HG03521 (cell line): ENCODE data around the gene KCNK10.

ENCODE experiments used
- ATAC-seq: cut with Tn5 transposase; IDR thresholded peaks from one replicate; pipeline ENCODE4 v1.9.1; 2021; ENCODE audit warnings: mild to moderate bottlenecking, moderate library complexity; ENCODE audit not compliant: unreplicated experiment

The KCNK10 gene

DNA sequence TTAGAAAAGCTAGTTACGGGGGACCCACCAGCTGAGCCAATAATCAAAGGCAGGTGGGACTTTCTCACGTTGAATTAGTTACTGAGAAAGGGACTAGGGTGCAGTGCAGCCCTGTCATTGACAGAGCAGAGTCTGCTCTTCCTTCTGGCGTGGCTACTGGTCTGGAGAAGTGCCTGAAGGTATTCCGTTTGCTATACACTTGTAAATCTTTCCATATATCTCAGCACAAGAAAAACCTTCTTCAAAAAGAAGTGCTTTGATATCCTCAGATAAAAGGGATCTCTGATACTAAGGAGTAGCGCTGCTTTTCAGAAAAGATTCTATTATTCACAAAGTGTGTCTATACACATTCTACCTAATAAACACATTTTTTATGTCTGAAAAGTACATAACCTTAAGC, 91.5 kb downstream of the KCNK10 start:
- ATAC-seq = no peak

DNA sequence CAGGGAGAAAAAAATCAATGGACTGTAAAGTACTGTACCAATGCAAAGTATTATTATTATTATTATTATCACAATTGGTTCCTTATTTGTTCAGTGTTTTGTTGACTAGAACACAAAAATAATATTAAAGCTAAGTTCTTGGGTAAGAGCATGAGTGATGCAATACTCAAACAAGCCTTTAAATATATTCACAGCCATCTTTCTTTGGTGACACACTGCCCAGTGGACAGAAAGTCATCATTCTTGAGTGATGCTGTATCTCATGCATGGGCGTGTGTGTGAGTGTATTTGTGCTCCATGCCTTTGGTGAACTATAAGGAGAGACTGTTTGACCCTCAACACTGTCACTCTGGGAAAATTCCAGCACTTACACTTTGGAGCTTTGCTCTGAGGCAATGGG, 93.6 kb downstream of the KCNK10 start:
- ATAC-seq = no peak

DNA sequence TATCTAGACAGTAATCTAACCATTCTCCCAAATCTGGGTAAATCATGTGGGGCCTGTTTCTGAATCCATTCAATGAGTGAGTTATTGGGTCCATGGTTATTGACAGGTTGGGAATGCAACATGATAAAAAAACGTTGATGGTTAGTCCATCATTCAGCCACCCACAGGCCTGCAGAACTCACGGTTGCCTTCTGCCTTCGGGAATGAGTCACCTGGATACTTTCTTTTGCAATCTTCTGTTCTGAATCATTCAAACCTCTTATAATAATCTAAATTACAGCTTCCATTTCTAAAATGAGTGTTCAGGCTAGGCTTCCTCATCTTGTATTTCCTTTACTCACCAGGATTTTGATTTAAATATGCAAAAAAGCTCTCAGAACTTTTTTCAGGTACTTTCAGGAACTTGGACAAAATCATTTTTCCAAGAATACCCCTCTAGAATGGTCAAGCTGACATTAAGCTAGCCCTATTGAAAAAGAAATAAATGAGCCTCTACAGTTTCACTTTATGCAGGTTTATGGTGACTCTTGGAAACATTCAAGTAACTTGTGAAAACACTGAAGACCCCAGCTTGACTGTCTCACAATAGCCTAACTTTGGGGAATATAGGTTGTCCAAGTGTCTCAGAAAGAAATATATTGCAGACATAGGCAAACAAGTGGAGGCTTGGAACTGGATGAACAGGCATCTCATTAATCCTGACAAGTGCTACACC, 94.4 kb downstream of the KCNK10 start:
- no peak for ATAC-seq

DNA sequence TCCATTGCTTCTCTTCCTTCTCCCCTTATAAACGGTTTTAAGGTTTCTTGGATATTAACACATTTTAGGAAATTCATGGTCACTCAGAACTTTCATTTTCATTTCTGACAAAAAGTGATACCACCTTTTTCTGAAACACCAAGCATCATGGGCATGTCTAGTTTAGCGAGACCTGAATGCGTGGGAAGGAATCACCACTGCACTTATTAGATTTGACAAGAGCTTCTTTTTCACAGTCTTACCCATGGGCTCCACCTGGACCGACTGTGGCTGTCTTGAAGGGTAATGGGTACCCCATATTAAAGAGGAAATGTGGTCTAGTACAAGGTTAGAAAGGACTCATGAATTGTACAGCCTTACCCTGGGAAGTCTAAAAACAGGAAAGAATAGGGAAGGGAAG, 95.4 kb downstream of the KCNK10 start:
- no peak for ATAC-seq

DNA sequence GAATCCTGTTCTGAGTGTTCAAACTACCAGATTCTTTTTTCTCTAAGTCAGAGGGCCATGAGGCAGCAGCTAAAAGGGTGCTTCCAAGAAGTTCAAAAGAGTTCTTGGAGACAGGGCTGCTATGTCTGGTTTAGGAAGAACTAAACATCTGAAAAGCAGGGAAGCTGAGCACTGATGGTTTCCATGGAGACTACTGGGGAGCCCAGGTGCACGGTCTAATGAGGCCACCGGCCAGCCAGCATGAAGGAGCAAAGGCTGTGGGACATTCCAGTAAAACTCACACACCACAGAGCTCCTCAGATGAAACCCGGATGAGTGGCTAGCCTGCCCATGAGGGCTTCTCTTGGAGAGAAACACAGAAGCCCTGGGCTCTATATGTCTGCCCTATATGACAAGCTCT, 97.3 kb downstream of the KCNK10 start:
- ATAC-seq = no peak

DNA sequence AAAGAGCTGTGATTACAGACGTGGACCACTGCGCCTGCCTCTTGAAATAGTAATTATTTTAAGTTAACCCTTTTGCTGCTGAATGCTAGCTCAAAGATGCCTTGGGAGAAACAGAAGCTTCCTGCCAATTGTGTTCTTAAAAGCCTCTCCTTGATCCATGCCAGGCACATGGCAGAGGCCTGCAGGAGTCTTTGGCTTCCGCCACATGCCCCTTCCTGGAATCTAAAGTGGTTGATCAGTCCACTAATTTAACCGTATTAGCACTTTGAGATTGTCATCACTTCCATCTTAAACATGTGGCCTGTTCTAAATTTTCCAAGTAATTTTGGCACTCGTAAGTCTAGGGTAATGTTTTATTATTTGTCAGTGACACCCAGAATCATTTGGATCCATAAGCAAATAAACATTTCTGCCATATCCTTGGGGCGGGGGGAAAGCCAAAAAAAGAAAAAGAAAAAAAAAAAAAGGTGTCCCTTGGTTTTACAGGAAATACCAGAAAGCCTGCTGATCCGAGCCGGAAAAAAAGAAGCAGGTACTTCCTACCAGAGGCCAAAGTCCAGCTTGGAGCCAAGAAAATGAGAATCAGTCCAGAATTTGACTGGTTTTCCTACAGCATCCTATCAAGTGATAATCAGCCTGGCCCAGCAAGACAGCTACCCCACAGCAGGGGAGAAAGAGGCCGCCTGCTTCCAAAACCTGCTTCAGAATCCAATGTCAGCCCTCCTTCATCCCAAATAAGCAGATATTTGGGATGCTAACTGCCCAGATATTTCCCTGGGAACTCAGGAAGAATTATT, 104.8 kb downstream of the KCNK10 start:
- no peak for ATAC-seq

DNA sequence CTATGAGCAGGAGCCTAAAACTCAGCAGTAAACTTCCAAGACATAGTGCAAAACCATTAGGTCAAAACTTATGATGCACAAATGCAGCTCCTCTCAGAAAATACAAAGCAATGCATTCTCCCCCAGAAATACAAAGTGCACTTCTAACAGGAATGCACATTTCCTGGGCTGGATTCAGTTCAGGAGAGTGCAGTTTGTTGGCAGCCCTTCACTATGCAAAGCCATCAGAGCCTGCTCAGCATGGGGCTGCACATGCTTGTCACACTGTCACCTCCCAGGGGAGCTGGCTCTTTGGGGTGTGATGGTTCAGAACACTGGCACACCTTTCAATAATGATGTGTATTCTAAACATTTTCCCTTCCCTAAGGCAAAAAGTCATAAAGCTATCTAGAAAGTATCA, 110.4 kb downstream of the KCNK10 start:
- no peak for ATAC-seq

DNA sequence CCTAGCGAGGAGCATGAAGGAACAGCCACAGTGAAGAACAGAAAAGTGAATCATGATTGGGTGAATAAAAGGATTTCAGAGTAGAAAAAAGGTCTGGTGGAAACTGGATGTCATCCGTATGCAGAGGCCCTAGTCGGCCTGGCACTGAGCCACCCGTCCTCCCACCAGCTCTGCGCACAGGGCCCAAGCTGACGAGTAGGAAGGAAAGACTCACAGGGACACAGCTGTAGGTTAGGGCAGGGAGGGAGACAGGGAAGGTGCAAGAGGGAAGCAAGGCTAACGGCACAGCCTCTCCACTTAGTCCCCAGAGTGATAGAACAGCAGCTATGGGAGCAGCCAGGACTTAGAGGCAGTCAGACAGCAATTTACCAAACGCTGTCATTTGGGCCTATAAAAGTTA, 112.6 kb downstream of the KCNK10 start:
- no peak for ATAC-seq

DNA sequence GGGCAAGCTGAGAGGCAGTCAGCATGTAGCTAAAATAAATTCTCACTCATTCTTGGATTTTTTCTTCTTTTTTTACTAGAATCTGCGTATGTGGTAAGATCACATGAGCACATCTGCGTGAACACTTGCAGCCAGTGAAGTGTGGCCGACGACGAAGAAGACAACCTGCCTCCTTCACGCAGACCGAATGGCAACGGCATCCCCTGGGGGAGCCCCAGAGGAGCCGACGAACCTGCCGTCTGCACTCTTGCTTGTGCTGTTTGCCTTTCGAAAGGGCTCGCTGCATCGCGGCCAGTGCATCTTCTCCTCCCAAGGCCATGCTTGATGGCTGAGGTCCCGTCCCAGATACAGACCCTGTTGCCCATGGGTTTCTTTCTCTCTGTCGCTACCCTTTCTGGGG, 113.8 kb downstream of the KCNK10 start:
- ATAC-seq = no peak

DNA sequence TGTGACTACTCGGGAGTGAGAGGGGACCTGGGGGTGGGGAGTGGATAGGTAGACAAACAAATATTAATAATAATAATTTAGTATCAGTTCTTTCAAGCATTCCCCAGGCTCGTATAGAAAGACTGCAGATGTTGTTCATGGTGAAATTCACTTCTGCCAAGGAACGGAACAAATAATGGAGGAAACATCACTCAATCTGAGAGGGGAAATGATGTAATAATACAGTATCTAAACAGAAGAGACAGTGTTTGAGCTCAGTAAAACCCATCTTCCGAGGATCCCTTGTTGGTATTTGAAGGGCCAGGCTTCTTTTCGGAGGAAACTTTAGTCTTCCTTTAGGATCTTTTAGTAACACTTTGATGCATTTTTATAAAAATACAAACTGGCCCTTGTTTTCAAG, 114.2 kb downstream of the KCNK10 start:
- ATAC-seq = no peak

DNA sequence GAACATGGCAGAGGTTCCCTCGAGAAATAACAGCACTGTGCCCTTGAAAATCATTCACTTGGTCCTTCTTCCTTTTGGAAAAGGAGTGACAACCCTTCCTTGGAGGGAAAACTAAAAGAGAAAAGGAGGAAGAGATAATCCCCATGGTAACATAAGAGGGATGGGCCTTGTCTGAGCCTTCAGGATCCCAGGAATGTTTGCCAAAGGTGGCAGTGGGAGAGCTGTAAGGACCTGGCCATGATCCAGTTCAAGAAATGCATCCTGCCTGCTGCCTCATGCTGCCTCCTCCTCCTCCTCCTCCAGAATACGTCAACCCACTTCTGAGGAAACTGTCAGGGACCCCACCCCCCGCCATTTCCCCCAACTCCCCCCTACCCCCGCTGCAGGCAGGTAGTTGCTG, 118.8 kb downstream of the KCNK10 start:
- ATAC-seq = no peak

DNA sequence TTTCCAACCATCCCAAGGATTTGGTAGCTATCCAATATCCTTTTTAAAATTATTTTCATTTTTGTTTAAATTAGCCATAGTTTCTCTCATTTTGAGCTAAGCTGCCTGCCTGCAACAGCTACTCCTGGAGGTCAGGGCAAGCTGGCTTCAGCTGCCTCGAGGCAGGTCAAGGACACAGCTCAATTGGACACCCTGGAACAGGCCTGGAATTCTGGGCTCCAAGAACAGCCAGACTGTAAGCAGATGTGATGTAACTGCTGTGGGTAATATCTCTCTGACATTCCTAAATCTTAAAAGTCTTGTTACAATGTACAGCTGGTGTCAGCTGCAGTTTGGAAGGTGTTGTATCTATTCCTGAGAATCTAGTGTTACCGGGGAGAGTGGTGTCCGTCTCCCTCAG, 119.8 kb downstream of the KCNK10 start:
- ATAC-seq = no peak

DNA sequence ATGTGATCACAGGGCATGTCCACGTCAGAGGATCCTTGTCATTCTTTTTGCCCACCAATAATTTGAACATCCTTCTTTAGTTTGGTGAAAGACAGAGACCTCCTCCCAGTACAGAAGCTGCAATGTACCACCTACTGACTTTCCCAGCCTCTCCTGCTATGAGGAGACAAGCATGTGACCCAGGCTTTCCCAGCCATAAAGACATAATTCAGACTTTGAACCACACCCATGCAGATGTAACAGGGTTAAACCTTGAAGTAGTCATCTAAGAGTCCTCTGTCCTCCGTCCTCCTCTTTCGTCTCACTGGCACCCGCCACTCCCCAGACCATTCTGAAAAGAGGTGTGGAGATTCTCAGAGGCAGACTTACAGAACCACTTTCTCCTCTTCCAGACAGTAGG, 120.8 kb downstream of the KCNK10 start:
- ATAC-seq = no peak

DNA sequence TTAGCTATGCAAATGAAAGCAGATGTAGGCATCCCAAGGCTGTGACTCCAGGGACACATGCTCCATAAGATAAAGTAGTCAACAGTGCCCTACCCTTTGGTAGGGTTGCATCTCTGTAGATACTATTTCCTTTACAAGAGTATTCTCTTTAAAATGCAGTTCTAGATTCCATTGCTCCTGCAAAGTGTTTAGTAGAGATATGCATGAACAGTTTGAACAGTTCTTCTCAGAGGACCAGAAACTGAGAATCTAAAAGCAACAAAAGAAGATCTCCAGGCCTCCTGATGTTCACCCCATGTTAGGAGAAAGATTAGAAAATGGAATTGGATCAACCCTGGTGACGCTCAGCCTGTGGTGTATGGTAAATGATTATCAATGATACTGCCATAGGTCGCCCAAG, 121.2 kb downstream of the KCNK10 start:
- ATAC-seq = no peak

DNA sequence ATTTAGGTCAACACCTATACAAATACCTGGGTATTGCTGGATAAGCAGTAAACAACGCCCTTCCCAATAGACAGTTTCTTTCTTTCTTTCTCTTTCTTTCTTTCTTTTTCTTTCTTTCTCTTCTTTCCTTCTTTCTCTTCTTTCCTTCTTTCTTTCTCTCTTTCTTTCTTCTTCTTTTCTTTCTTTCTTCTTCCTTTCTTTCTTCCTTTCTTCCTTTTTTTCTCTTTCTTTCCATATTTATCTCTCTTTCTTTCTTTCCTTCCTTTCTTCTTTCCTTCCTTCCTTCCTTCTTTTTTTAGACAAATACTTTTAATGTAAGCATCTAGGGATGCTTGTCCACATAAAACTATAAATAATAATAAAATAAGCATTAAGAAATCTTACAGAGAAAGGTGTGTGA, 123.2 kb downstream of the KCNK10 start:
- ATAC-seq = no peak

DNA sequence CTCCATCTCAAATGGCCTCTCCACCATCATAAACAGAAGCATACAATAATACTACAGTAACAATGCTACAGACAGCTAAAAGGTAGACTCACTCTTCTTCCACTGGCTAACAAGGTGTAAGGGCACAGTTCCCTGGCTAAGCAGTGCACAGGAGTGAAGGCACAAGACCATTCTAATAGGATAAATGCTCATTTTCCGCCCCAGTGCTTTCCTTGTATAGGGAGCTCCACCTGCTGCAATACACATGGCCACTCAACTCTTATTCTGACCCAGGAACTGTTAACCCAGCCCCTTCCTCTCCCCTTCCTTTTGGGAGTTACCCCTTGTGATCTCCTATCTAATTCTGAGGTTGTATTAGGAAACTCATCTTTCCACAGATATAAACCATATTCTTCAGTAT, 124.6 kb downstream of the KCNK10 start:
- ATAC-seq = no peak

DNA sequence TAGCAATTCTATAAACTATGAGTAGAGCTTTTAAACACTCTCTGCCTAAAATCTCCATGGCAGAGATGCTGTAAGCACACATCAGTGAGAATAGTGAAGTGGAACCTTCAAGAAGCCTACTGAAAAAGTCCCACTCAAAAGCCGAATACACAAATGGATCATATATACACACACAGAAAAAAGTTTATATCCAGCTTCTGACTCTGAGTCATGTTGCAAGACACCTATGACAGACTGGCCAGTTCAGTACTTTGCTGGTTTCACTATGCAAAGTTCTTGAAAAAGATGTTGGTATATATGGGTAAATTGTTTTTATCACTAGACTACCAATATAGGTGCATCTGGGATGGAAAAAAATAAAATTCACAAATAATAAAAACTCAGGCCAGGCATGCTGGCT, 126.1 kb downstream of the KCNK10 start:
- ATAC-seq = no peak

DNA sequence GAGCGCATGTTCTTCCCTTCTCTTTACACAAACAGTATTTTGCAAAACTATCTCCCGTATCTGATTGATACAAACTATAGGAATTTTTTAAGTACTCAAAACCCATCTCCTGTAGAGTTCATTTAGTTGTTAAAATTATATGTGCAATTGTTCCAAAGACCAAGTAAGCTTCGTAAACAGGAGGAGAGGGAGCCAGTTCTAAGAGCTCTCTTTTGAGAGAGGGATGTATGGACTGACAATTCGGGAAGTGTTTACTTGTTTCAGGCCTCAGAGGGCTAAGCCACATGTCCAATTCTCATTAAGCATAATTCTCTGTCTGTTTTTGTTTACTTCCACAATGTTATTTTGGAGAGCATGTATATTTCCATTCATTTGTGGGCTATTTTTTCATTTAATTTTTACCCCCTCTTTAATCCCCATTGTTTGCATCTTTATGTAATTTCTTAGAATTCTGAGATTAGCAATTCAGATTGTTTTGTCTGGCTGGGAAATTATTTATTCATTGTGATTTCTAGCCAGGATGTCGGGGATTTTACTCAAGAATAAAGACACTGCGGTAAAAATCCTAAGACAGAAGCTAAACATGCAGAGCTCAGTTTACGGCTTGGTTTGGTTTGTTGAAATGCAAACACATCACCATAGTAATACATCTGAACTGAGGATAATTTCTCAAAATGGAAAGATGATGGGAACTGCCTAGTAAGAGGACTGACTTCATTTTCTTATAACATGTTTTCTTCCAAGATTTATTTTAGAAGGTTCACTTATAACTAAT, 126.8 kb downstream of the KCNK10 start:
- no peak for ATAC-seq

DNA sequence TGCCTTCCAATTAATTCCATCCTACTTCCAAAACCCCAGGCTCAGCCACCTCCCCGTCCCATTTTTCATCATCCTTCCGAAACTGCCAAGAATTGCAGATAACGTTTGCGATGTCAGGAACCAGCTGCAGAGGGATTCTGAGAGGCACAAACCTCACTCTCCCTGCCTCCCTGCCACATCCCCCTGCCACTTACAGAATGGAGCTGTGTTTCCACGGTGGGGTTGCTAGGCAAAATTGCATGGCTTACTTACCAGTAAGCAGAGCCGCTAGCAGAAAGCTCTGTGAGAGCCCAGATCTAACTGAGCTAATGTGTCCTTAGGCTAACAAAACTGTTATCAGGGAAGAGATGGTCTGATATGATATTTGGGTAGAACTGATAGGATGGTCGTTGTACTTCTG, 127.4 kb downstream of the KCNK10 start:
- ATAC-seq = no peak

DNA sequence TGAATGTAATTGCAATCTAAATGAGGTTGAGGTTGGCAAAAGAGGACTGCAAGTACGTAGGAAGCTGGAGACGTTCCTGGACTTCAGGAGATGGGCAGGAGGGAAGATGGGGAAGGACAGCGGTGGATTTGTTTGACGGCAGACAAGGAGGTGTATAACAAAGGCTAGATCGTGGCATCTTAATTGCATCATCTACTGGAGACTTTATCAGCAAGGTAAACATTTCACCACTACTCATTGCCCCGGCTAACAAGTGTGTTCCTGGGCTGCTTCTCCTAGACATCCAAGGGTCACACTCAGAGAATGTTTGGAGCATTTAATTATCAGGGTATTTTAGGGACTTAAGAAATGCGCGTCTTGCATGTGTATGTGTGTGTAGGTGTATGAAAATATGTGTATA, 128.5 kb downstream of the KCNK10 start:
- no peak for ATAC-seq

DNA sequence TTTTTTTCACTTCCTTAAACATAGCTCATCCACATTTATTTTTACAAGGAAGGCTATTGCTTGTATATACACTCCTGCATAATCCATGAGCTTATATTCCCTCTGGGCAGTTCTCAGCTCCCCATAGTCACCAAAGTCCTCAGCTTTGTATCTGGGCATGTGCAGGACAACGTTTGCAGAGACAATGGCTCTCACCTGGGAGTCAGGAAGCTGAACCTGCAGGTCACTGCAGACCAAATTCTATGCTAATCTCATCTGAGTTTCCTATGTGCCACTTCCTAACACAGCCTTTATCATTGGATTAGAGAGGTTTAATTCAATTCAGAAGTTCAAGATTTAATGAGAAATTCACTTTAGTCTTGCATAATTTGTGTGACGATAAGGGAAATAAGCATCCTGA, 131.5 kb downstream of the KCNK10 start:
- ATAC-seq = no peak
